HG03045 (cell line): ENCODE results near the gene SLC25A51.

Experiments
- ATAC-seq: cut with Tn5 transposase; IDR thresholded peaks from one replicate; pipeline ENCODE4 v1.9.1; 2021; ENCODE audit warnings: mild to moderate bottlenecking, moderate library complexity; ENCODE audit not compliant: unreplicated experiment

The SLC25A51 gene

DNA sequence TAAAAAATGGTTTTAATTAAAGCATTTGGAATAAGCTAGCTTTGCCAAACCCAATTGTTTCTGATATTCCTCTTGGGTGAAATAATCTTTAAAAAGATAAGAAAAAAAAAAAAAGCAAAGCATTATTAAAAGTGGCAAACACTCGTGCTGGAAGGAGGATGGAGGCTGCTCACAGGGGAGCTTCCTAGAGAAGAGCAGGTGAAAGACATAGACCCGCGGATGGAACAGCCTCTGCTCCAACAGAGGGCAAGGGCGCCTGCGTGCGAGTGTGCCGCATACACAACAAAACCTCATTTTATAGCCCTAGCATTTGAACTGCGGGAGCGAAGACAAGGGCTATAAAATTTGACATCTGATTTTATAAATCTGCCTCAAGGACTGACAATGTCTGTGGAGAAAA lies 33.4 kb upstream of the SLC25A51 start:
- no peak for ATAC-seq

DNA sequence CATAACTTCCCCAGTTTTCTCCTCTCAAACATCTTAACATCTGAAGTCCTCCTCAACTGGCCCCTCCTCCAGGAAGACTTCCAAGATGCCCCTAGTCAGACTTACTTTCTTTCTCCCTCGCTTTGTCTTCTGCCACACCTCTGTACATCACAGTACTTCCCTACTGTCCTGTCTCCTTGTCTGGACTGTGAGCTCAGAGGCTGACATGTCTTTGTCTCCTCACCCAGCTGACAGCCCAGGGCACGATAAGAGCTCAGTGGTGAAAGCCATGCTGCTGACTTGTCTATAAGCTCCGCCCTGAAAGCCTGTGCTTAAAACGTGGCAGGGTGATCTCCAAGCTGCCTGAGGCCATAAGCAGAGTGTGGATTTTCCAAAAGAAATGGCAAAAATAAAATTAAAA lies 33.0 kb upstream of the SLC25A51 start:
- ATAC-seq: no peak

DNA sequence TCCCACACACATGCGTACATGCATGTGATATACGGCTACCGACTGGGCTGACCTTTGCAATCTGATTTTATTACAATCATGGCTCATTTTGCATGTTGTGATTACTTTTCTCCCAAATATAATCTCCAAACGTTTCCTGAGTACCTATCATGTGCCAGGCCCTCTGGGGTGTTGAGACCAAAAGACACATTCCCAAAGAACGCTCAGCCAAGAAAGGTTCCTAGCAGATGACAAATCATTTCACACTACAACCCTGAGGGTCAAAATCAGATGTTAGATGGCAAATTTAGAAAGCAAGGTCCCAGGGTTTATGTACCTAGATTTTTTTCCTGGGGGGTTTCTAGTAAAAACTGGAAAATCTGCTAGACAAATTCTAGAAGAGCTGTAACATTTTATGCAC lies 32.4 kb upstream of the SLC25A51 start:
- no peak for ATAC-seq

DNA sequence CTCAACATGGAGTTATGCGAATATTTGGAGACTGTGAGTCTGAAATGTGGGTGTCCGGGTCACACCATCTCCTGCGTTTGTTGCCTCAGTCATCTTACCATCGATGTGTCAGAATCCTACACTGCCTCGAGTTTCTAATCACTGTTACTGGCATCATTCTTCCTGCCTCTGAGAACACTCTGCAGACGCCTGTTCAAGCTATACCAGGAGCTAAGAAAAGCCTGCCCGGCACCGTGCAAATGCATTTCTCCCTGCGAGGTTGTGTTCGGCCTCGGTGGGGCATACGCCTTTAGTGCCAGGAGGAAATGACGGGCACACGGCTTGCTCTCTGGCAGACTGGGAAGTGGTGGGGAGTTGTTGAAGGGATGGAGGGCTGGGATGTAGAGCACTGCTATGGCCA lies 31.2 kb upstream of the SLC25A51 start:
- no peak for ATAC-seq

DNA sequence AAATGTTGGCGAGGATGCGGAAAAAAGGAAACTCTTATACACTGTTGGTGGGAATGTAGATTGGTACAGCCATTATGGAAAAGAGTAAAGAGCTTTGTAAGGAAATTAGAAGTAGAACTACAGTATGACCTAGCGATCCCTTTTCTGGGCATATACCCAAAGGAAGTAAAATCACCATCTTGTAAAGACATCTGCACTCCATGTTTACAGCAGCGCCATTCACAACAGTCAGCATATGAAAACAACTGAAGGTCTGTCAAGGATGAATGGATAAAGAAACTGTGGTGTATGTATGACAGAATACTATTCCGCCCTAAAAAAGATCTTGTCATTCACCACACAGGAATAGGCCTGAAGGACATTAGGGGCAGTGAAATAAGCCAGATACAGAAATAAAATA lies 27.7 kb upstream of the SLC25A51 start:
- no peak for ATAC-seq

DNA sequence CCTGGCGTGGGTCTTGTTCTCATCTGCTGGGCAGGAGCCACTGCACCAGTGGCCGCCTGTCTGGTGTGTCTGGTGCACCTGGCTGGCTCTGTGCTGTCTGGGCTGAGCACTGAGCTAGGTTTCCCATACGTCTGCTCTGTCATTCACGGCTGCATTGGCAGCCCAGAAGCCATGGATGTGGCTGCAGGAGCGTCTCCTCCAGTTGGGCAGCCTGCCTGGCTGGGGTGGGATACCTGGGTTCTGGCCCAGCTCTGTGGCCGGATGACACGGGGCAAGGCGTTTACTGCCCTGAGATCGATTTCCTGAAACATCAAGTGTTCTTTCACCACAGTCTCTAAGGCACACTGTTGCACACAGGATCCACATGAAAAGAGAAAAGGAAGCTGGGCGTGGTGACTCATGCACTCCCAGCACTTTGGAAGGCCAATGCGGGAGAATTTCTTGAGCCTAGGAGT lies 25.5 kb upstream of the SLC25A51 start:
- no peak for ATAC-seq

DNA sequence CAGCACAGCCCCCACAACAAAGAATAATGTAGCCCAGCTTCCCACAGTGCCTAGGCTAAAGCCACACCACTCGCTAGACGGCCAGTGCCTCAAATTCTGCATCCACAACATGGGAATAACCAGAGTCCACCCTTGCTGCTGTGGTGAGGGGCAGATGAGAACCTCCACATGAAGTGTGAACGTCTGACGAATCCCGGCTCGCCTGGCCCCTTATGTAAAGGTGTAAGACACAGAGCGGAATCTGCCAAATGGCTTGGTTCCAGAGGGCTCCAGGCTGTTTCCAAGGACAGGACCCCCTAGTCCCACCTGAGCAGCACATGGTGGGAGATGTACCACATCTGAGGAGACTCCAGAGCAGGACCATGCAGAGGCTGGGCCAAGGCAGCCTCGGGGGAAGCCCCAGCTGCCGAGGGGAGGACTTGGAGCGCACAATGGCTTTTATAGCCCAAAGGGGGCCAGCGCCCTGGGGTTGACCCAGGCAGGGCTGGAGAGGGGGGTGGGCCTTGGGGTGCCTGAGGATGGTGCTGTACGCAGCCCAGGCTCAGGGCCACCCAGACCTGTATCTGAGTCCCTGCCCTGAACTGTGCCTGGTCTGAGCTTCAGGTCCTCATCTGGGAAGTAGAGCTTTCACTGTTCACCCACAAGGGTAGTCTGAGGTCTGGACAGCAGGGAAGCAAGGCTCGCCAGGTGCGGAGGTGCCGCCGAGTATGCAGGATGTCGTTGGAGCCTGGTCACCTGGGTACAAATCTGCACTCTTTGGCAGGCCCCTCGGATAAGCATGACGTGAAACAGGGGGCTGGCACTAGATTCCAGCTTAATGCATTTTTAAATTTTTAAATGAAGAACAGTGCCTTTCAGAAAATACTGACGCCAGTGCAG lies 24.9 kb upstream of the SLC25A51 start:
- ATAC-seq: no peak

DNA sequence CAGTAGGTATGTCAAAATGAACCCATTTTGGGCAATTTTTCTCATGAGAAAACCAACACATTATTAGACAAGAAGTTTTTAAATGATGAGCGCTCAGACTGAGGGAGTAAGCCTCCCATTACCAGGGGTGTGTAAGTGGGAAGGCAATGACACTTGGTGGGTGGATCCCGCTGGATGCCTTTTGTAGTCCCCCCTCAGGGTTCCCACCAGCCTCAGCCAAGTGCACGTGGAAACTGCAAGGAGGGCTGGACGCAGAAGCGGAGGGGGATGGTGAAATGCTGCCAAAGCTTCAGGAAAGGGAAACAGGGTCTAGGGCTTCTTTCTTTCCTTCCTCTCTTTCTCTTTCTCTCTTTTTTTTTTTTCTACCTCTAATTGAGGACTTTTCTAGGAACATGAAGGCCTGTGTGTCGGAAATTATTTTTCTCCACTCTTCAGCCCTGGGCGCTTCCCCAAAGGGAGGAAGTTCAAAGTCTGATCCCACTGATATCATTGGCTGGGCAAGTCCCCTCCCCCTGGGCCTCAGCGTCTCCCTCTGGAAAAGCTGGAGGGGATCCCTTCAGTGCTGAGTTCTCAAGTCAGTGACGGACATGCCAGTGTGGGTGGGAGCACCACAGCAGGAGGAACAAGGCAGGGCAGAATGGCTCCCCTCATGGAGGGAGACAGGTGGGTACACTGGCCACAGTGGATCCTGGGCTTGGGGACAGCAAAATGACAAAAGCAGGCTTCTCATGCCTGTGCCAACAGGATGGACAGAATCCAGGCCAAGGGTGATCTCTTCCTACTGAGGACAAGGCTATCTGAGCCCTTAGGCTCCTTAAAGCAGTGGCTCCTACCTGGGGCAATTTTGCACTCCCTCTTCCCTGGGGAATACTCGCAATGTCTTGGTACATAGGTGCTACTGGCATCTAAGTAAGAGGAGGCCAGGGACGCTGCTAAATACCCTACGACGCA lies 23.9 kb upstream of the SLC25A51 start:
- no peak for ATAC-seq

DNA sequence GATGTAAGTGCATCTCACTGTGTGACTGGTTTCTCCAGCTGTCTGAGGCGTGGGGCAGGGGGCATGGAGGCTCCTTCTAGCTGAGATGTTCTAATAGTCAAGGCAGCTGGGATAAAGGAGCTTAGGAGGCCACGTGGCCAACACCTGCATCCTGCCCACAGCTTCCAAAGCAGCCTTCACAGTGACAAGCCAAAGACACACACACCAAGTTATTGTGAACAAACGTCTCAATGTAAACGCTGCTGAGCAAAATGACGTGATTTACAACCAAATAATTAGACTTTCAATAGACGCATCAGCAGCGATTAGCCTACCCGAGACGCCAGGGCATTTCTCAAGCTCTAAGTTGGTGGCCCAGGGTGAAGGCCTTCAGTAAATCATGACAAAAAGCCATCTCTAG lies 23.2 kb upstream of the SLC25A51 start:
- no peak for ATAC-seq

DNA sequence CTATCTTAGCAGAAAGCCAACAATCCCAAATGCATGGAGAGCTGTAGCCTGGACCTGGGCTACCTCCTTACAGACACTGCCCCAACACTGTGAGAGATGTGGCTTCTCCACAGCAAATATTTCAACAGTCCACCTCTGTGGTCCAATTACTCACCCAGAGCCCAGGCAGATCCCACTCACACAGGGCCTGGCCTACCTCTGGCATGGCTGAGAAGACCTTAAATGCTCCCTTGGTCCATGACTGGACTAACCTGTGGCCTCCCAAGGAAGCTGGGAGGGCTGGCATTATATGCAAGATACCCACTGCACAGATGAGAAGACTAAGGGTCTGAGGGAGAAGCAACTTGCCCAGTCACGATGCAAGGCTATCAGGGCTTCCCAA lies 22.8 kb upstream of the SLC25A51 start:
- ATAC-seq: no peak

DNA sequence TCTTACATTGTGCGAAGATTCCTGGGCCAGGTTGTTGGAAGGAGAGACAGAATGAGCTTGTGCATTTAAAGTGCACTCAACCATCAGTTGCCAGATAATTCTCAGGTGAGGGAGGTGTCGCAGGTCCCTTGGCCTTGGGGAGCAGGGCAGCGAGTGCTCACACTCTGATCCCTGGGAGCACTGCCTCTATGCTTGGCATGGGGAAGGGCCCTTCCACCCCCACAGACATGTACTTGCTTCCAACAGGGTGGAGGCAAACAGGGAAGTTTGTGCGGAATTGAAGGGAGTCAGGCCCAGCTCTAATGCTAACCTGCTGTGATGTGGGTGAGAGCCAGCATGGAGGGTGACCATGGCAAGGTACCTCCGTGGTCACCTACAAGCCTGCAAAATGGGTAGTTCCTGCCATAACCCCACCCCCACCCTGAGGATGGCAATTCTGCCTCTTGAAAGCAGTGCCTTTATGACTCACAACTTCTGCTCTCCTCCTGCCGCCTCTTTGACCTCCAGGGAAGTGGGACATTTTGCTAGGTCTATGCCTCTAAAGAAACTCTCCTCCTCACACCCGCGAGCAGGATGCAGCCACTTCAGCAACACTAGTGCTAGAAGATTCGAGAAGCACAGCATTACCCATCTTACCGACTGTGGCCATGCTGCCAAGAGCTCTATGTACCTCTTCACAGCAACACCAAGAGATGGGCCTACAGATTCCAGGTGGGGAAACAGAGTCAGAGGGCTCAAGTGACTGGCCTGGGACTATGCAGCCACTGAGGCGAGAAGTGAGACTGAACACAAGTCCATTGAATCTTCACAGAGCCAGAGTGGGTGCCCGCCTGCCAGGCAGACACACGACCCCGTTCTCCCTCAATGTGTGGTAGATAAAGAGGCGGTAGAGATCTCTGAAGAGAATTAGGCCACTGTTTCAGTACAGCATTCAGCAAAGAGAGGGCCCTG lies 22.1 kb upstream of the SLC25A51 start:
- no peak for ATAC-seq

DNA sequence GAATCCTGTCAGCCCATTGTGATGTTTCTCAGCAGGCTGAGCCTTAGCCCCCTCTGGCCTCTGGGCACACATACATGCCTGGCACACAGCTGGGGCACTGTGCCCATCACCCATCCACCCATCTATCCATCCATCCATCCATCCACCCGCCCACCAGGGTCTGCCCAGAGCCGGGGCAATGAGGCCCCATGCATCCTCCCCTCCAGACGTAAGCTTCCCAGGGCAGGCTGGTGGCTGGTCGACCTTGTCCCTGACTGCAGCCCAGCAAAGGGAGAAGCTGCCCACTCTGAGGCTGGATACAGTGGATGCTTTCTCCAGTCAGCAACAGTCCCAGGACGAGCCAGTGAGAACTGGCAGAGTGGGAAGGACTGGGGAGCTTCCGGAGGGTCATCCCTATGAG lies 21.1 kb upstream of the SLC25A51 start:
- no peak for ATAC-seq

DNA sequence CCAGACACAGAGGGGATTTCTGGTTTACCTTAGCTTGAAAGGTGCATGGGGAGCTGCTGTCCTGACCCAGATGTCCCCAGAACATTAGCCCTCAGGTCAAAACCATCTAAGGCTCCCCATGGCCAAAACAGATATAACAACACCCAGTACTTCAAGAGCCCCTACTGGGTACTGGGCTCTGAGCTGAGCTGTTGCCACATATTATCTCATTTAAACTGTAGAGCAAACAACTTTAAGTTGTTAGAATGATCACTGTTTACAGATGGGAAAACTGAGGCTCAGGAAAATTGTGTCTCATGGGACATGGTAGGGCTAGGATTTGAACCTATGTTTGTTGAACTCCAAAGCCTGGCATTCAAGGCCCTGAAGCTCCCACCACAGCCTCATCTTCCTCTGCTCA lies 20.6 kb upstream of the SLC25A51 start:
- ATAC-seq: no peak

DNA sequence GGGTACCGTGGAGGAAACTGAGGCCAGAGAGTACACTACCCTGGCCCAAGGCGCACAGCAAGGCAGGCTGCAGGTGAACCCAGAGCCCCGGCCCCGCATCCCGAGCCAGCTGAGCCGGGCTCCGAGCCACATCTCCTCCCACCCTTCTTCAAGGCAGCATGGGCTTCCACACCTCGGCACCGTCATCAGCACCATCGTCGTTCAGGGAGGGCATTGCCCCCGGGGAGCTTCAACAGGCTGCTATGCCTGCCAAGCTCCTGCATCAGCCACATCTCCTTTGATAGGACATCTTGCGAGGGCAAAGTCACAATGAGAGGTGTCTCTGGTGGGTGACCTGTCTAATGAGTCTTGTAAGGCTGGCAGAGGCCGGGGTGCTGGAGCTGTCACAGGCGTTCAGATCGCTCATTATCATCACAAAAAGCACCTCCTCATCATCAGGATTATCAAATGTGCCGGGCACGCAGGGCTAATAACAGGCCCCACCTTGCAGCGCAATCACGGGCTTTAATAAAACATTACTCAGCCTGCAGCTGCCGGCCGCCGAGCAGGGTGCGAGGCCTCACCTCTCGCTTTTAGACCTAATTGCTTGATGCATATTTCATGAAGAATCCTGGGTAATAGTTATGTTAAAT lies 20.0 kb upstream of the SLC25A51 start:
- ATAC-seq: no peak

DNA sequence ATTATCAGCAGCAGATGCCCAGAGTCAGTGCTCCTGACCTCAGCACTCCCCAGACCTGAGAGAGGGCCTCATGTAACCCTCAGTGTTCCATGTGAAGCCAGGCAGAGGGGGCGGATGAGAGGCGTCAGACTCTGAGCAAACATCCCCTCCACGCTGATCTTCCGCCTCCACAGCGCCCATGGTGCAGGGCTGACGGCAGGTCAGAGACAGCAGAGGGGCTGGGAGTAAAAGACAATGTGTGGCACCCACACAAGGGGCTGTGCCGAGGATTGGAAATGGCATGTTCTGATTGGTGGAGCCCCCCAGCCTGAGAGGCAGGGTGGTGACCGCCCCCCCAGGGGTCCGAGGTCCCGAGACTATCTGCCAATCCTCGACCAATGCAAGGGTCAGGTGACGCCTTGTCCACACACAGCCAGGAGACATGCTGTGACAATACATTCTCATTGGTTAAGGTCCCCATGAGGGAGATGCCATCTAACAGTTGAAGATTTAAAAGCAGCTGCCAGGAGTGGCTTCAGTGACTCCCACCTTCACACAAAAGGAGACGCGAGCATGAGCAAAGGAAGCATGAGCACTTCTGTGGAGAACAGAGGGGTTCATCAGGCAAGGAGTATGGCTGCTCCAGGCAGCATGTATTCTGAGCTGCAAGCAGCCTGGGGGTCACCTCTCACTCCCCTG lies 19.3 kb upstream of the SLC25A51 start:
- no peak for ATAC-seq

DNA sequence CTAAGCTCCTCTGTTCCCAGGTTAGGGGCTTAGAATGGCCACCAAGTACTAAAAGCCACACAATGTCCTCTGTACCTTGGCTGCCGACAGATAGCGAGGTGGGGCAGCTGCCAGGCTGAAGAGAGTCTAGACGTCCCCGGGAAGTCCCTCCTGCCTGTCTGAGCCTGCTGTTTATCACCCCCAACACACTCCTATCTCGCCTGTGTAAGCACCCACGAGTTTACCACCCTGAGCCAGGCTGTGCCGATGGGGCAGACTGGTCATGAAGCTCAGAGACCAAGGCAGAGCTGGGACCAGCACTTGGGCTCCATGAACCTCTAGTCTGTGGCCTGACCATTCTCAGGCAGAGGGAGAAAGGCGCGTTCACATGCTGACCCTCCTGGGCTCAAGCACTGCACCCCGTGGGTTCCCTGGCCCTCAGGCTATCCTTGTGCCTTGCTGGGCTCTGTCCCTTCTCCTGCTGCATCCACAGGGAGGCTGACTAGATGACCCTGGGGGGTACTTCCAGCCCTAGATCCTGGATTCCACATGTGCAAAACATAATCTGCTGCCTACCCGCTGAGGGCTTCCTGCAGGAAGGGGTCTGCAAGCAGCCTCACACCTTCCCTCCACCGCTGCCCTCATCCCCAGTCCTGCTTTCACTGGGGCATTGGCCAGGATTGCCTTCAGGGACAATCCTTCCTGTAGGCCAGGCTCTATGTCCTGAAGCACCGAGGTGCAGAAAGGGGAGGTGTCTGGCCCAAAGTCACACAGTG lies 18.6 kb upstream of the SLC25A51 start:
- no peak for ATAC-seq

DNA sequence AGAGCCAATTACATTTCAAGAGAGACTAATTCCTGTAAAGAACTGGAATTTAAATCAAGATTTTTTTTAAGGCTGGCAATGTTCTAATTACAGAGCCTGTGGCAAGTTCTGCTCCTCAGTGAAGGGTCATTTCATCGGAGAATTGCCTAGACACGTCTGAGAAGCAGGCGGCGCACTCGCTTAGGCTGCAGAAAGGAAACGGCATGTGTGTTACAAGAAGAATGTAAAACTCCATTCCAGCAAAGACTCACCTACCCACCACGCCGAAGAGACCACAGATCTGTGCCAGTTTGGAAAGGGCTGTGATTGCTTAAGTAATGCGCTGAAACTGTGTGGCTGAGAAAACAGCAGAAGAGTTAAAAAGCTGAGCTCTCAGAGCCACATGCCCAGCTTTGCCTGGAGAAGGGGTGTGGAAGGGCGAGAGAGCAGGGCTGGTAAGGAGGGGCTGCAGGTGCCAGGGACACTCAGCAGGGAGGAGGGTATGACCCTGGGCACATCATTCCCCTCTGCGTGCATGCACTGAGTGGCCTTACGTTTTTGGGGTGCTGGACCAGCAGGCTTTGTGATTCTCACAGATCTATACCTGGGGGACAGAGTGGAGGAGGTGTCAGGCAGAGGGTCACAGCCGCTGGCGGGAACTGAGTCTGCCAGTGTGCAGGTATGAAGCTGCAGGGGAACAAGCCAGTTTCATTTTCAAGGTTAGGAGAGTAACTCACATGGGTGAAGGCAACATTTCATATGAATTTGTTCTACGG lies 17.8 kb upstream of the SLC25A51 start:
- ATAC-seq: no peak

DNA sequence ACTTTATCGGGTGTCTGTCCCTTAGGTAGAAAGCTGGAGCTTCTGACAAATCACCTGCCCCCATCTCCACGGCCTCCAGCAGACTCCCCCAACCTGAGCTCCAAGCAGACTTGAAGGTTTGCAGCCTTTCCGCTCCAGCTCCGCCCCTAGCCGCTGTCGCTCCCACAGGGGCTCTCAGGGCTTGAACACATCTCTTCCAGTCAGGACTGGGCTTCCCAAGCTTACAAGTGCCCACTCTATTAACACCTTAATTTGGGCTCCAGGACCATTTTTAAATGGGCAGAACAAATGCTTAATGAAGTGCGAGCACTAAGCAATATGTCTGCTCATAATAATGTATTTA lies 17.2 kb upstream of the SLC25A51 start:
- no peak for ATAC-seq
